HG03095 (cell line): ENCODE data around the gene ZSCAN21.
"Not testable (repeated sequence)": the region's sequence is repeated elsewhere in the genome, so short reads cannot be mapped to it uniquely, and the experiment has no call there.

Source experiments
- ATAC-seq: cut with Tn5 transposase; IDR thresholded peaks from one replicate; pipeline ENCODE4 v1.9.1; 2021; ENCODE audit warnings: moderate library complexity; ENCODE audit not compliant: unreplicated experiment

The ZSCAN21 gene

DNA sequence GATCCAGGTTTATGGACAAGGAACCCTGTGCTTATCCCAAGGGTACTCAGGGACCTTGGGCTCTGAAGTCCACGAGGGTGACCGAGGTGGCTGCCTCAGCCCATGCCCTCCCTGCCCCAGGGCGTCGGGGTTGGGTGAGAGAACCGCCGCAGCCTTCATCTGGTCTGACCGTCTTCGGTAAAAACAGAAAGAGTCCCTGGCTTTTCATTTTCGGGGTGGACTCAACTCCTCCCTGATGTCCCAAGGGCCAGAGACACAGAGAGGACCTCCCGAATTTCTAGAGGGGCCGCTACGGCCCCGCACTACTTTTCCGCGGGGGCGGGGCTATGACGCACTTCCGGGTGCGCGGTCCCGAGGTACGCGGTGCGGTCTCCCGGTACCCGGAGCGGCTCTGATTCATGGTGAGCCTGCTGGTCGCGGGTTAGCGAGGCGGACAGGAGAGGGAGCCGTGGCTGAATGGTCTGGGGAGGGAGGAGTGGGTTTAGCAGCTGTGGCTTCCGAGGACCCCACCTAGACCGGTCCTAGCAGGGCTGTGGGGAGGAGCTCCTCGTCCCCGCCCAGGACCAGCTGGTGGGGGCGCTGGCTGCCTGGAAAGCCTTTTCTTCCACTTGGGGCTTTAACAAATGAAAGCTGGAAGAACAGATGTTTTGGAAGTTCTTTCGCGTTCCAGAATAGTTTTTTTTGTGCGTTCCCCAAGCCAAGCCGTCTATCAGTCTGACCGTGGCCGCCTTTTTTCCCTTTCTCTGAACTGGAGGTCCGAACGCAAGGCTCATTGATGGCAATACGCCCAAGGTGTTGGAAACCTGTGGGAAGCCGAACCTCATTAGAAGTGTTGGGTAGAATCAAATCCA, at the start of gene ZSCAN21:
Gene ZSCAN21, plus strand, starts transcription at position 334 of the 851 bp plus-strand sequence. CDS start 7,233 bp downstream, outside the sequence.
- ATAC-seq = peak; percentile 87

DNA sequence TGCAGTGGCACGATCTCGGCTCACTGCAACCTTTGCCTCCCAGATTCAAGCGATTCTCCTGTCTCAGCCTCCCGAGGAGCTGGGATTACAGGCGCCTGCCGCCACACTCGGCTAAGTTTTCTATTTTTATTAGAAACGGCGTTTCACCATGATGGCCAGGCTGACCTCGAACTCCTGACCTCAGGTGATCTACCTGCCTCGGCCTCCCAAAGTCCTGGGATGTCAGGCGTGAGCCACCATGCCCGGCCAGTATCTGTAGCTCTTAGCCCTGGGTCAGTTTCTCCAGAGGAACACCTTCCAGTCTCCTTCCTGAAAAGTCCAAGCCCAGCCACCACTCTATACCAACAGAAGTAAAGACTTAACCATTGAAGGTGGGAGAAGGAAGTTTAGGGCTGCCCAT, 49.3 kb upstream of the ZSCAN21 start:
- ATAC-seq = no peak

- ATAC-seq = no peak
Measured at GRCh38 chr7:100003711-100004661, 45.6 kb upstream of the ZSCAN21 start.

DNA sequence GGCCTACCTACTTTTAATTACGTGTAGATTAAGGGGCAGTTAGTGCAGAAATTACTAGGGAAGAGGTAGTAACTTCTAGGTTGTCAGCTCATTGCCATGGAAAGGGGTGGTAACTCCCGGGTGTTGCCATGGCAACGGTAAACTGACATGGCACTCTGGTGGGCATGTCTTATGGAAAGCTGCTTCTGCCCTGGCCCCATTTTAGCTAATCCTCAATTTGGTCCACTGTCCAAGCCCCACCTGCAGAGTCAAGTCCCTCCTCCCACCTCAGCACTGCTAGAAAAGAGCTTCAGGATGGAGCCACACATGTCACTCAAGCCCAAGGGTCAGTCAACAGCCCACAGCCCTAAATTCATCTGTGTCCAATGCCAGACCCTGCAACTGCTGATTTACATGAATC, 41.7 kb upstream of the ZSCAN21 start:
- no peak for ATAC-seq

DNA sequence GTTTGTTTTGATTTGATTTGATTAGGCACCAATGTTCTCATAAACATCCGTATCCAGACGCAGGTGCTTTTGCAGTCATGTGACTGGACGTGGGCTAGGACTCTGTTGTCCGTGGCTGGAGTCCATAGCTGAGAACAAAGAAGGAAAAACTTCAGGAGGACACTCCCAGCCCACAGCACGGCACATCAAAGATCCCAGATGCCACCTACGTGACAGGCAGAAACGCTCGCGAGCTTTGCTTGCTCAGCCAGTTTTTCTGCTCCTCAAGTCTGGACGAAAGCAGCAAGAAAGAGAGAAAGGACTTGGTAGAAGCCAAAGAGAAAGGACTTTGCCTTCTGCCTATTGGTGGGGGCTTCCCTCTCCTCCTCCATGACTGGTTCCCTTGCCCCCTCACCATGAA, 41.0 kb upstream of the ZSCAN21 start:
- no peak for ATAC-seq

DNA sequence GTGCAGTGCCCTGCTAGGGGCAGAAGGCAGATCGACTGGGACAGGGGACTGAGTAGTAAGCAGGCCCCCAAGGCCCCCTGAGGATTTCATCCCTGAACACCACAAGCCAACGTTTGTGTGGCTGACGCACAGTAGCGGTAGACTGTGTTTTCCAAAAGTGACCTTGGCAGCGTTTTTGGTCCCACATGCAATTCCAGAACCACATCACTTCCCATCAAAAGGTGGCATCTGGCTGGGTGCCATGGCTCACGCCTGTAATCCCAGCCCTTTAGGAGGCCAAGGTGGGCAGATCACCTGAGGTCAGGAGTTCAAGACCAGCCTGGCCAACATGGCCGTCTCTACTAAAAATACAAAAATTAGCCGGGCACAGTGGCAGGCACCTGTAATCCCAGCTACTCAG, 39.6 kb upstream of the ZSCAN21 start:
- not testable (repeated sequence) for ATAC-seq

- no peak for ATAC-seq
Measured at GRCh38 chr7:100010901-100011300, 38.7 kb upstream of the ZSCAN21 start.

DNA sequence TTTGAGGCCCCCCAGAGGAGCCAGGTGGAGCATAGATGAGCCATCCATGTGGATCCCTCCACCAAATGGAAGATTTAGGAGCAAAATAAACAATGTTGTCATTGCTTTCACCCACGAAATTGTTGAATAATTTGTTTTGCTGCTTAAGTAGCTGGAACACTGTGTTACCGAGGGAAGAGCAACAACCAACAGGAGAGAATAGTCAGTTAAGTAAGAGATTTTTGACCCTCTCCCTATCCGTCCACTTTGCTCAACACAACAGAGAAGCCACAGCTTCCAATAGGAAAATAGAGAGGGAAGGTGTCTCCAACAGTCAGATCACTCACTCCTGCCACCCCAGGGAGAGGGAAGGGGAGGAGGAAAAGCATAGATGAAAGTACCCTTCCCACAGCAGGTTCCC, 38.1 kb upstream of the ZSCAN21 start:
- no peak for ATAC-seq

DNA sequence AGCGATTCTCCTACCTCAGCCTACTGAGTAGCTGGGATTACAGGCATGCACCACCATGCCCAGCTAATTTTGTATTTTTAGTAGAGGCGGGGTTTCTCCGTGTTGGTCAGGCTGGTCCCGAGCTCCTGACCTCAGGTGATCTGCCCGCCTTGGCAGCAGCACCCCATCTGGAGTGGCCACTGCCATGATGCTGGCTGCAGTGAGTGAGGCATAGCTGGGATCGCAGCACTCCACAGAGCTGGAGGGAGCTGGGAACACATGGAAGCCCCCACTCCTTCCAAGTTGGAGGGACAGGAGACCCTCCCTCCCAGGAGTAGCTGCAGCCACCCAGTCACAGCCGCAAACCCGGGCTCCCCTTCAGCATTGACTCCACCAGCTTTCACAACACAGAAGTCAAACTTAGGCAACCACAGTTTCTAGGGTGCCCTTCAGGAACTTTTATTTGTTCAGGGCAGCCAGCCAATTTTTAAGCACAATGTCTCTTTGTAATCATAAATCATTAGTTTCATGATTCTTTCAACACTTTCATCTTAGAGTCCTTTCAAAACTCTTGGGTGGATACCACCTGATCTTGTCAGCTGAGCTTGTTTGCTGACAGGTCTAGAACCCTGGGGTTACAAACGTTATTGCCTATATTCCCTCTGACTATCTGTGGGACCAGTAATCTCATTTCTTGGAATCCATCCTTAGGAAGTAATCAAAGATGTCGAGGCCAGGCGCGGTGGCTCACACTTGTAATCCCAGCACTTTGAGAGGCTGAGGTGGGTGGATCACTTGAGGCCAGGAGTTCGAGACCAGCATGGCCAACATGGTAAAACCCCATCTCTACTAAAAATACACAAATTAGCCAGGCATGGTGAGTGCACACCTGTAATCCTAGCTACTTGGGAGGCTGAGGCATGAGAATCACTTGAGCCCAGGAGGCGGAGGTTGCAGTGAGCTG, 36.9 kb upstream of the ZSCAN21 start:
- not testable (repeated sequence) for ATAC-seq

GRCh38 chr7:100013328-100013676, 36.3 kb upstream of the ZSCAN21 start:
- ATAC-seq = no peak

DNA sequence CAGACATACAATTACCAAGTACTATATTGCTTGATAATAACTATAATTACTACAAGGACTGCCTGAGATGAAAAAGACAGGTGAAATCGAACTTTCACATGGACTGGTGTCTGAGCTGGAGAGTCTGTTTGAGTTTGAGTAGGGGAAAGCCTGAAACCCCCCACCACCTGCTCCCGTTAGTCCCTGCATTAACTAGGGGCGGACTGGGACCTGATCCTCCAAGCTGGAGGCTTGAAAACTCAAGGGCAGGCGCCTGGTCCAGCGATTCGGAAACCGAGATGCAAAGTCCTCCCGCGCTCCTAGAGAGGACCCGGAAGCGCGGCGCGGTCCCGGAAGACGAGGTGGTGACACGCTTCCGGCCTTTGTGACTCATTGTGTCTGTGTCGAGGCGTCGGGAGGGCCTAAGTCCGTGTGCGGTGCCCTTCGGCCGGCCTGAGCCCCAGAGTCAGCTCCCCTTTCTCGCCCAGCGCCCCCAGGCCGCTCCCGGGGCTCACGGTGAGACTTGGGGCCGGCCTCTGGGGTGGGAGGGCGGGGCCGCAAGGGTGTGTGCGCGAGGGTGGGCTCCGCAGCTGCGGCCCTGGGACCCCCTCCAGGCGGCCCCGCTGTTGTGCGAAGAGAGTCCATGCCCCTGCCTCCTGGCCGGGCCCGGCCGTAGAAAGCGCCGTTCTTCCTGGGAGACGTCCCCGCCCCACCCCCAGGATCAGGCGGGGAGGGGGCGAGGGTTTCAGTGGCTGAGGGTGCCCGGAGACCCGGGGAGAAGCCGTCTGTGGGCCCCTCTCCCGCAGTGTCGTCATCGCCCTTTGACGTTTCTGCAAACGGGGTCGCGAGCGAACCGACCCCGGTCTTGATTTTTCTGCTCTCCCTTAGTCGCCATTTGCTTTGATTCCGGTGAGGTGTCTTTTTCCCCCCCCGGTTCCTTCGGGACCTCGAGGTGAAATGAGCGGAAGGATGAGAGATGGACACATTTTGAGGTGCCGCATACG, 34.1 kb upstream of the ZSCAN21 start, which contains the start of gene ZKSCAN1:
Gene ZKSCAN1, plus strand, starts transcription at position 365 of the 983 bp plus-strand sequence. CDS start 7,911 bp downstream, outside the sequence.
- ATAC-seq = peak; percentile 97

GRCh38 chr7:100016215-100016901, 33.2 kb upstream of the ZSCAN21 start:
- no peak for ATAC-seq

GRCh38 chr7:100017300-100017699, 32.3 kb upstream of the ZSCAN21 start:
- ATAC-seq = no peak

DNA sequence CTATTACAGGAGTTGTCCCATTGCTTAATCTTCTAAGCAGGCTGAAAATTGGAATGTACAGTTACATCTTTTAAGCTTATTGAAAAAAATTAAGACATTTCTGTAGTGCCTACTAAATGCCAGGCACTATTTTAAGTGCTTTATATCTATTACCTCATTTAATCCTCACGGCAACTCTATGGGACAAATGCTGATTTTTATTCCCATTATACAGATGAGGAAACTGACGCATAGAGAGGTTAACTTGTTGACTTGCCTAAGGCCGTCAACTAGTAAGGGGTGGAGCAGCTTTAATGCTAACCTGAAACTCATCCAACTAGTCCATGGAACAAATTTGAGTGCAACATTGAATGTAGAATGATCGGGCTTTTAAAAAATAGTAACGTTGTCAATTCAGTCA, 31.7 kb upstream of the ZSCAN21 start:
- no peak for ATAC-seq

GRCh38 chr7:100019908-100020307, 29.7 kb upstream of the ZSCAN21 start:
- no peak for ATAC-seq

- ATAC-seq = no peak
Measured at GRCh38 chr7:100021297-100021696, 28.3 kb upstream of the ZSCAN21 start.

GRCh38 chr7:100022621-100023020, 27.0 kb upstream of the ZSCAN21 start:
- ATAC-seq = no peak

- no peak for ATAC-seq
Measured at GRCh38 chr7:100023526-100023925, 26.0 kb upstream of the ZSCAN21 start.
